Measurements from ENCODE around the gene ADAMTS13. TPM values are rescaled to one million over a fixed set of nuclear protein-coding genes. Genes with fewer than 3 reads are reported as not detected.

ADAMTS13 gene
- total and polyA plus RNA-seq, 9 of the 15 experiments (the other 6 are each of a cell fraction or from before 2014, with no cell fraction given) = 0.03 to 0.20 (median 0.04) TPM; not detected in 4

GRCh38 chr9:133375724-133376654 lies 46.2 kb upstream of the ADAMTS13 start, which contains the start of the genes STKLD1 and SURF4 (continued):
- TF ChIP-seq RREB1 (CRISPR knock-in tag; IDR thresholded peaks at IDR 0.05) = no peak
- TF ChIP-seq JUNB (CRISPR knock-in tag; conservative IDR thresholded peaks at IDR 0.05) = no peak
- peak; percentile 43; the same call in 1 of the 2 replicates for TF ChIP-seq ZBTB7A (IDR thresholded peaks at IDR 0.05; ENCODE audit: borderline replicate concordance, control insufficient read depth, low read depth, low read length)
- peak; percentile 59 for TF ChIP-seq U2AF1 (optimal IDR thresholded peaks at IDR 0.05; ENCODE audit: low read depth, low read length)
- no peak for TF ChIP-seq ZNF780A (CRISPR knock-in tag; IDR thresholded peaks at IDR 0.05)
- peak; percentile 86 for TF ChIP-seq GABPA (tag; conservative IDR thresholded peaks at IDR 0.05; ENCODE audit: low read depth)
- TF ChIP-seq TAF7 (tag; IDR thresholded peaks at IDR 0.05) = no peak
- no peak for TF ChIP-seq PPARD (CRISPR knock-in tag; IDR thresholded peaks at IDR 0.05)
- no peak for TF ChIP-seq MXI1 (IDR thresholded peaks at IDR 0.05; ENCODE audit: low read depth, low read length)
- no peak for TF ChIP-seq NBN (IDR thresholded peaks at IDR 0.05; ENCODE audit: low read depth)
- no peak for TF ChIP-seq GTF2A2 (tag; IDR thresholded peaks at IDR 0.05)
- no peak for TF ChIP-seq C11orf30 (IDR thresholded peaks at IDR 0.05; ENCODE audit: low read depth)
- no peak; the same call in 1 of the 2 replicates for TF ChIP-seq USF1 (CRISPR knock-in tag; IDR thresholded peaks at IDR 0.05)
- no peak for TF ChIP-seq SMAD1 (IDR thresholded peaks at IDR 0.05; ENCODE audit: low read depth, low read length, partially characterized antibody)
- TF ChIP-seq CBX3 (IDR thresholded peaks at IDR 0.05; ENCODE audit: borderline replicate concordance in 1 of 2, low read length in 2 of 2) = no peak
- no peak for TF ChIP-seq MIER1 (IDR thresholded peaks at IDR 0.05; ENCODE audit: low read depth)
- TF ChIP-seq ZNF586 (CRISPR knock-in tag; conservative IDR thresholded peaks at IDR 0.05) = no peak
- no peak for TF ChIP-seq HDAC6 (IDR thresholded peaks at IDR 0.05; ENCODE audit: low read depth, low read length)
- TF ChIP-seq ZNF551 (CRISPR knock-in tag; IDR thresholded peaks at IDR 0.05) = no peak
- TF ChIP-seq POLR2H (tag; IDR thresholded peaks at IDR 0.05; ENCODE audit: low read depth) = peak; percentile 74; the same call in 1 of the 2 replicates
- no peak for TF ChIP-seq ZNF354B (CRISPR knock-in tag; IDR thresholded peaks at IDR 0.05)
- TF ChIP-seq ZEB2 (IDR thresholded peaks at IDR 0.05) = no peak
- TF ChIP-seq FOS (IDR thresholded peaks at IDR 0.05; ENCODE audit: extremely low read depth, insufficient read length) = no peak
